A549 (cell line): ENCODE measurements around the gene REC114. TPM values are rescaled to one million over a fixed set of nuclear protein-coding genes. Genes with fewer than 3 reads are reported as not detected.

ENCODE experiments used
- ATAC-seq, 2 experiments: fragments of 200-7000 bp in 1 of 2; fragments of >200 bp in 1 of 2; cut with Nextera tagmentation in 1 of 2; cut with Tn5 transposase in 1 of 2; 3 replicates each; pipeline versions ENCODE4 v1.8.0 to v1.9.1; 2018 to 2020; ENCODE audit warnings: mild to moderate bottlenecking in 1 of 2, moderate library complexity in 1 of 2
- CTCF ChIA-PET: fragments of 300-600 bp; sonication (Branson Sonifier 250); formaldehyde crosslinking; extraction: SDS; loops from one replicate; lab custom pipeline; 2021; ENCODE audit warnings: antibody characterized with exemption, inconsistent platforms; lab: Yijun Ruan, JAX
- POLR2A ChIA-PET: fragments of 350-600 bp; formaldehyde crosslinking; extraction: SDS; loops from one replicate; lab custom pipeline; 2021; ENCODE audit warnings: antibody characterized with exemption, inconsistent platforms; lab: Yijun Ruan, JAX
- DNase-seq, 2 experiments: peaks; one replicate each; pipeline versions ENCODE4 v3.0.0 to v3.0.0-alpha.2; 2011 to 2016; ENCODE audit warnings: low read depth in 1 of 2, low spot score in 1 of 2
- FAIRE-seq: peaks from 2 replicates; lab custom pipeline; 2011; peaks lifted over from hg19 to GRCh38; lab: Jason Lieb, UNC
- H3K27ac ChIP-seq, 2 experiments: fragments of >200 bp; sonication (Bioruptor Twin); formaldehyde crosslinking; 3 replicates each; pipeline ENCODE4 v1.5.1; 2016 to 2017
- H3K4me1 ChIP-seq: fragments of >200 bp; sonication (Bioruptor Twin); formaldehyde crosslinking; 3 replicates; pipeline ENCODE4 v1.6.1; 2016
- H3K4me2 ChIP-seq: fragments of >200 bp; sonication (Bioruptor Twin); formaldehyde crosslinking; 3 replicates; pipeline ENCODE4 v1.6.1; 2016
- H3K4me3 ChIP-seq: fragments of >200 bp; sonication (Bioruptor Twin); formaldehyde crosslinking; 3 replicates; pipeline ENCODE4 v1.5.1; 2016
- H3K9me3 ChIP-seq: fragments of >200 bp; sonication (Bioruptor Twin); formaldehyde crosslinking; 3 replicates; pipeline ENCODE4 v1.6.1; 2016
- BCL3 ChIP-seq: fragments of >200 bp; sonication (Bioruptor Twin); formaldehyde crosslinking; IDR thresholded peaks from 3 replicates; pipeline ENCODE4 v1.6.1; 2016
- CBX2 ChIP-seq: fragments of 200-600 bp; sonication (generic); IDR thresholded peaks from 2 replicates; pipeline ENCODE4 v1.6.1; 2016; ENCODE audit warnings: low read depth, mild to moderate bottlenecking, borderline replicate concordance
- CEBPB ChIP-seq, 2 experiments: fragments of >200 bp in 1 of 2; sonication (Bioruptor Twin) in 1 of 2; formaldehyde crosslinking in 1 of 2; IDR thresholded peaks; 2 replicates each; pipeline ENCODE4 v1.6.1; 2012 to 2016
- CHD2 ChIP-seq: fragments of 150-350 bp; IDR thresholded peaks from 2 replicates; pipeline ENCODE4 v1.6.1; 2014; ENCODE audit warnings: low read length; ENCODE audit not compliant: partially characterized antibody
- E2F6 ChIP-seq: IDR thresholded peaks from 2 replicates; pipeline ENCODE4 v1.6.1; 2012; ENCODE audit warnings: low read depth, borderline replicate concordance
- FOSB ChIP-seq: fragments of 250-450 bp; sonication (Bioruptor Pico); IDR thresholded peaks from 2 replicates; pipeline ENCODE4 v1.5.0; 2020; ENCODE audit warnings: mild to moderate bottlenecking, moderate library complexity
- FOSL2 ChIP-seq, 2 experiments: fragments of 450-650 bp in 1 of 2; fragments of >200 bp in 1 of 2; sonication (Bioruptor Twin) in 1 of 2; formaldehyde crosslinking; IDR thresholded peaks; 2 replicates each; pipeline versions ENCODE4 v1.5.0 to v1.6.1; 2016 to 2020; ENCODE audit warnings: mild to moderate bottlenecking in 1 of 2, moderate library complexity in 1 of 2
- HDAC2 ChIP-seq: fragments of 200-600 bp; sonication (generic); IDR thresholded peaks from 2 replicates; pipeline ENCODE4 v1.6.1; 2016
- HMGXB4 ChIP-seq: fragments of 250-450 bp; sonication (Bioruptor Pico); IDR thresholded peaks from 2 replicates; pipeline ENCODE4 v1.5.0; 2021; ENCODE audit warnings: mild to moderate bottlenecking, moderate library complexity, borderline replicate concordance
- HOXA7 ChIP-seq: fragments of 250-450 bp; sonication (Bioruptor Pico); IDR thresholded peaks from 2 replicates; pipeline ENCODE4 v1.5.0; 2020; ENCODE audit warnings: mild to moderate bottlenecking, moderate library complexity
- JUN ChIP-seq, 2 experiments: fragments of >200 bp; sonication (Bioruptor Twin); formaldehyde crosslinking; IDR thresholded peaks; 2 replicates in 1 of 2; 3 replicates in 1 of 2; pipeline ENCODE4 v1.6.1; 2016 to 2017
- KDM5A ChIP-seq: fragments of 200-600 bp; sonication (generic); IDR thresholded peaks from 2 replicates; pipeline ENCODE4 v1.6.1; 2016; ENCODE audit warnings: antibody characterized with exemption, mild to moderate bottlenecking
- MAX ChIP-seq: IDR thresholded peaks from 2 replicates; pipeline ENCODE4 v1.6.1; 2012
- MAZ ChIP-seq: fragments of 150-350 bp; IDR thresholded peaks from 2 replicates; pipeline ENCODE4 v1.6.1; 2014; ENCODE audit warnings: antibody characterized with exemption, low read depth, low read length, borderline replicate concordance
- NPAS2 ChIP-seq: fragments of 250-450 bp; sonication (Bioruptor Pico); IDR thresholded peaks from 2 replicates; pipeline ENCODE4 v1.8.0; 2022; ENCODE audit warnings: mild to moderate bottlenecking, moderate library complexity, borderline replicate concordance
- PBX3 ChIP-seq: IDR thresholded peaks from 2 replicates; pipeline ENCODE4 v1.6.1; 2012
- POLR2A ChIP-seq: IDR thresholded peaks from 2 replicates; pipeline ENCODE4 v1.6.1; 2012; ENCODE audit warnings: mild to moderate bottlenecking, low read length
- RARB ChIP-seq: fragments of 250-450 bp; sonication (Bioruptor Pico); IDR thresholded peaks from 2 replicates; pipeline ENCODE4 v1.8.0; 2021; ENCODE audit warnings: mild to moderate bottlenecking, moderate library complexity
- REST ChIP-seq: fragments of 200-600 bp; sonication (generic); IDR thresholded peaks from 2 replicates; pipeline ENCODE4 v1.6.1; 2016; ENCODE audit warnings: antibody characterized with exemption, mild to moderate bottlenecking, moderate library complexity
- ZFP36 ChIP-seq: fragments of 450-650 bp; IDR thresholded peaks from 2 replicates; pipeline ENCODE4 v1.6.1; 2014; ENCODE audit warnings: borderline replicate concordance; ENCODE audit not compliant: partially characterized antibody
- ZNF302 ChIP-seq: fragments of 250-450 bp; sonication (Bioruptor Pico); IDR thresholded peaks from 2 replicates; pipeline ENCODE4 v1.9.0; 2021; ENCODE audit warnings: inconsistent platforms, mild to moderate bottlenecking, moderate library complexity
- WGBS: methylation state at CpG from one replicate; pipeline ENCODE4 v1.1.6; 2017; ENCODE audit errors: missing lambda C conversion rate; 5-methylcytosine and 5-hydroxymethylcytosine counted together
- polyA plus RNA-seq, 4 experiments: library from polyadenylated mRNA; depleted of rRNA in 3 of 4; stranded (reverse); fragments of >200 nt; fragmentation: RNase III in 1 of 4; extraction: RNeasy Plus Mini Kit Qiagen cat#74134 plus additional on column Dnase treatment in 1 of 4; gene quantifications; 2 replicates in 3 of 4; 3 replicates in 1 of 4; pipeline ENCODE4 v1.2.3, GENCODE V29; 2011 to 2017

Gene REC114
- polyA plus RNA-seq, 2 of the 4 experiments (the other 2 are of a cell fraction) = not detected

GRCh38 chr15:73538563-73539211 lies 95.7 kb downstream of the REC114 start:
- ChIA-PET POLR2A (interaction anchor here (0.6 to 1.0 kb wide), 3 partner anchors 11 to 146 kb away, joined by 4 to 7 read pairs (median 6); no protein-coding TSS in a partner anchor), CTCF (interaction anchor here (1.0 to 1.3 kb wide), 2 partner anchors 12 to 192 kb away, joined by 4 to 5 read pairs; no protein-coding TSS in a partner anchor)
- ATAC-seq (no peak), FAIRE-seq (no peak), DNase-seq (no peak)
- Histone ChIP-seq H3K4me1 (peaks cover 26% of the 10 kb centered on the region), H3K4me2 (peak overlapping the region; percentile 69), H3K9me3 (no peaks in the 10 kb centered on the region), H3K4me3 (no peak overlapping the region), H3K27ac (peak overlapping the region in 1 of 2 experiments; percentile 11; a peak in 1 of 6 replicates)
- TF ChIP-seq POLR2A (no peak), PBX3 (no peak), HDAC2 (no peak), ZNF302 (CRISPR knock-in tag) (no peak), NPAS2 (CRISPR knock-in tag) (no peak), BCL3 (no peak), CEBPB (IDR thresholded peaks at IDR 0.05) (no peak), HOXA7 (no peak)
- 90% methylated on average over 10 of the region's 10 CpGs for WGBS

GRCh38 chr15:73539212-73540128 lies 96.5 kb downstream of the REC114 start:
- no peak for FAIRE-seq
- H3K27ac ChIP-seq = peak overlapping the region; percentile 56 to 58; a peak in 4 of 6 replicates
- ChIA-PET POLR2A (interaction anchor here (0.6 to 1.0 kb wide), 3 partner anchors 10 to 147 kb away, joined by 4 to 7 read pairs (median 6); no protein-coding TSS in a partner anchor), CTCF (interaction anchor here (1.0 to 1.5 kb wide), 4 partner anchors 8 to 193 kb away, joined by 3 to 7 read pairs (median 4); no protein-coding TSS in a partner anchor)
- H3K4me3 ChIP-seq = peak overlapping the region; percentile 11; the same call in 1 of the 3 replicates
- WGBS = 16% methylated on average over 9 of the region's 9 CpGs
- peak in 1 of 2 experiments; percentile 22 for DNase-seq
- peak; percentile 32 to 68; a peak in 4 of 6 replicates for ATAC-seq
- H3K4me1 ChIP-seq = peaks cover 26% of the 10 kb centered on the region
- H3K4me2 ChIP-seq = peak overlapping the region; percentile 69
- H3K9me3 ChIP-seq = no peaks in the 10 kb centered on the region
- no peak for TF ChIP-seq E2F6
- TF ChIP-seq ZFP36 = no peak
- no peak for TF ChIP-seq CHD2
- TF ChIP-seq PBX3 = no peak
- TF ChIP-seq FOSB (CRISPR knock-in tag) = no peak
- TF ChIP-seq HDAC2 = no peak
- TF ChIP-seq JUN (IDR thresholded peaks at IDR 0.05) = no peak
- TF ChIP-seq KDM5A = no peak
- no peak for TF ChIP-seq HOXA7
- no peak for TF ChIP-seq MAZ
- TF ChIP-seq RARB (CRISPR knock-in tag) = no peak
- TF ChIP-seq FOSL2 (IDR thresholded peaks at IDR 0.05) = 0 out of 2 replicates have a peak, but pooled peaks have one; percentile 19
- TF ChIP-seq FOSL2 (CRISPR knock-in tag; IDR thresholded peaks at IDR 0.05) = no peak
- TF ChIP-seq CBX2 = no peak
- no peak for TF ChIP-seq HMGXB4 (CRISPR knock-in tag)
- TF ChIP-seq REST = no peak
- no peak for TF ChIP-seq MAX
